Activated T-cell treated with anti-CD3 and anti-CD28 coated beads, Interleukin-2, amount 50 U/mL, for 24 hours (primary cell): ENCODE results near the gene GPC1.
"Not testable (repeated sequence)": the region's sequence is repeated elsewhere in the genome, so short reads cannot be mapped to it uniquely, and the experiment has no call there.

Experiments
- DNase-seq: peaks from one replicate; pipeline ENCODE4 v3.0.0-alpha.2; 2020
- H3K27ac Mint-ChIP-seq: 2 replicates; pipeline ENCODE4 v1.8.0; 2020; ENCODE audit warnings: mild to moderate bottlenecking, mixed read lengths
- H3K27me3 Mint-ChIP-seq: 2 replicates; pipeline ENCODE4 v1.8.0; 2020; ENCODE audit warnings: mixed read lengths
- H3K36me3 Mint-ChIP-seq: 2 replicates; pipeline ENCODE4 v1.8.0; 2020; ENCODE audit warnings: low read depth, mixed read lengths
- H3K4me1 Mint-ChIP-seq: 2 replicates; pipeline ENCODE4 v1.8.0; 2020; ENCODE audit warnings: low read depth, mixed read lengths
- H3K4me3 Mint-ChIP-seq: 2 replicates; pipeline ENCODE4 v1.8.0; 2020; ENCODE audit warnings: mild to moderate bottlenecking, moderate library complexity, mixed read lengths
- H3K9me3 Mint-ChIP-seq: 2 replicates; pipeline ENCODE4 v1.8.0; 2020; ENCODE audit warnings: mixed read lengths

The GPC1 gene

DNA sequence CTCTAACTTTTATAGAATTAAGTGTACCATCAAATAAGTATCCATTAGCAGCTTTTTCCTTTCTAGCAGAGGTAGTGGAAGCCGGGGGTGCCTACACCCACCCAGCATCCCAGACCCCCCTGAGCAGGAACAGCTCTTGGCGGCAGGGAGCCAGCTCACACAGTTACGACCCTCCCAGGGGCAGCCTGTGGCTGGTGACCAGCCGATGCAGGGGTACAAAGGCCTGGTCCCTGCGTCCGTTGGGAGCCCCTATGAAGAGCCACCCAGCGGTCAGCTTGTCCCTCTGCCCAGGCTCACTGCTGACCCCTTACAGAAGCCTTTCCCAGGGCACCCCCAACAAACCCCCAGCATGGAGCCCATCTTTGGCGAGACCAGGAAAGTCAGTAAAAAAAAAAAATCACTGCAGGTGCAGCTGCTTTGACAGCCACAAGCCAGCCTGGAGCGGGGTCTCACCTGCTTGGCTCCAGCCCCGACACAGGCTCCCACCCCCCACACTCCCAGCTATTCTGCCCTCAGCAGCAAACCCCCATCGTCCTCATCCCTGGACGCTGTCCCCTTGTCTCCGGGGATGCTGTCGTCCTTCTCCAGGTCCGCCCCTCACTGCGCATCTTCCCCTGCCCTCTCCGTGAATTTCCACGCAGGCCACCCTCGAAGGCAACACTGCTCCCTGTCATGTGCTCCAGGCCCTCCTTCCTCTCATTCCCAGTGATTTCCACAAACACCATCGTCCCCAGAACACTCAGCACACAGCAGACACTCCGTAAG, 43.1 kb downstream of the GPC1 start:
- Mint-ChIP-seq H3K4me3 (no peak overlapping the region), H3K36me3 (peaks cover 20% of the 10 kb centered on the region), H3K9me3 (peaks cover 13% of the 10 kb centered on the region), H3K4me1 (no peaks in the 10 kb centered on the region), H3K27ac (no peak overlapping the region), H3K27me3 (no peaks in the 10 kb centered on the region)
- DNase-seq: no peak

DNA sequence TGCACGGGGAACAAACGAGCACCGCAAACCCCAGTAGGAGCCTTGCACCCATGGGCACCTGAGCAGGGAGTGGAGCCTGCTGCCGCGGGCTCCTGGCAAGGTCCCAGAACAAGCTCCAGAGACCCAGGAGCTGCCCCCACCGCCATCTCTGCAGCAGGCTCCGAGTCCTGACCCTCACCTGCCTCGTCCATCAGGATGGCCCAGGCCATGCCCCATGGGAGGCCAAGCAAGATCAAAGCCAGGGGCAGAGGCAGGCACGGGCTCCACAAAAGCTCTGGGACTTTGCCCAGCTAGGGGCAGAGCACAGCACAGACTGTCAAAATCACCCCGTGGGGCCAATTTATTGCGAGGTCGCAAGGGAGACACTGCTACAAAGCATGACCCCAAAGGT, 43.6 kb downstream of the GPC1 start:
- H3K27me3 Mint-ChIP-seq: no peaks in the 10 kb centered on the region
- H3K9me3 Mint-ChIP-seq: peaks cover 10% of the 10 kb centered on the region
- H3K36me3 Mint-ChIP-seq: peaks cover 17% of the 10 kb centered on the region
- no peak overlapping the region for H3K27ac Mint-ChIP-seq
- DNase-seq: no peak
- no peaks in the 10 kb centered on the region for H3K4me1 Mint-ChIP-seq
- no peak overlapping the region for H3K4me3 Mint-ChIP-seq

DNA sequence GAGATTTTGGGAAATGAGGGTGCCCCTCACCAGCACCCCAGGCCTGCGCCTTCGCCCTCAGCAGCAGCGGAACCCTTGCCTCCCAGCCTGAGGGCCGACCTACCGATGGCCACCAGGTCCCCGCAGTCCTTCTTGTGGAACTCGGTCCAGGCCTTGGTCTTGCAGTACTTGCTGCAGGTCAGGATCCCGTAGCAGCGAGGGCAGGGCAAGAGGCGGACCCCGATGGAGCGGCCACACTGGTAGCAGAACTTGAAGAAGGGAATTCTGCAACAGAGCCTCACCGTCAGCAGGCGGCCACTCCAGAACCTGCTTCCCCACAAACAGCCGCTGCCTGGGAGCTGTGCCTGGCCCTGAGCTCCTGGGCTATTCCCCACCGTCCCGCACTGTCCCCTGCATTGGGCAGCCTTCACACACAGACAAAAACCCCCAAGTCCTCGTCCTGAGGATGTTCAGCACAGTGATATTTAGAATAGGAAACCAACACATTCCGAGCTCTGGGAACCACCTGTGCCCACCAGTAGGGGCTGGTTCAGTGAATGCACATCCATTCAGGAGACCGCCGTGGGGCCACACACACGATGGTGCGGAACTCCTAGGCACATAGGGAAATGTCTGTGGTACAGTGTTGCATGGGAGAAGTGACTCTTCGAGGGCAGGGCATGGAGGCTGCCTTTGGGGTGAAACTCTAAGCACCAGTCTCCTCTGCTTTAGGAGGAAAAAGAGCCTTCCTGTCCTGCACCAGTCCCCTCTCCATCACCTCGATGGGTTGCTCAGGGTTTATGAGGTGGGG, 45.6 kb downstream of the GPC1 start:
- H3K27ac Mint-ChIP-seq: no peak overlapping the region

DNA sequence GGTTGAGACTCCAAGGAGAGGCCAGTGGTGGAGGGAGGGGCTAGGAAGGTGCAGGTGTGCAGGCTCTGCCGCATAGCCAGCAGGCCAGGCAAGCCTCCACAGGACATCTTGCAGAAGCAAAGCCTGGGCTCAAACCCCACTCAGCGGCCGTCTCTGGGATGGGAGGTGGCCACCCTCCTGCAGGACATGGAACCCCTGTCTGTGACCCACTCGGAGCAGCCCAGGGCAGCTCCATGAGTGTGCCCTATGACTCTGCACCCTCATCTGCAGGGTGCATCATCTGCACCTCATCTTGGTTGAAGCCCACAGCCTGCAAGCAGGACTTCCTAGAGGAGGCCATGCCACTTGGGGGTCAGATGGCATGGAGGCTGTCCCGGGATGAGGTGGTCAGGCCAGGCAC, 46.3 kb downstream of the GPC1 start:
- H3K4me3 Mint-ChIP-seq: no peak overlapping the region
- no peak for DNase-seq
- no peaks in the 10 kb centered on the region for H3K9me3 Mint-ChIP-seq
- H3K27ac Mint-ChIP-seq: no peak overlapping the region
- H3K27me3 Mint-ChIP-seq: no peaks in the 10 kb centered on the region
- no peaks in the 10 kb centered on the region for H3K4me1 Mint-ChIP-seq
- peaks cover 6% of the 10 kb centered on the region for H3K36me3 Mint-ChIP-seq

More for the DNA sequence above, 45.6 kb downstream of the GPC1 start:
- peak; percentile 16 for DNase-seq
- Mint-ChIP-seq H3K9me3 (peaks cover 5% of the 10 kb centered on the region), H3K27me3 (no peaks in the 10 kb centered on the region), H3K4me3 (no peak overlapping the region), H3K36me3 (peaks cover 12% of the 10 kb centered on the region), H3K4me1 (no peaks in the 10 kb centered on the region)

DNA sequence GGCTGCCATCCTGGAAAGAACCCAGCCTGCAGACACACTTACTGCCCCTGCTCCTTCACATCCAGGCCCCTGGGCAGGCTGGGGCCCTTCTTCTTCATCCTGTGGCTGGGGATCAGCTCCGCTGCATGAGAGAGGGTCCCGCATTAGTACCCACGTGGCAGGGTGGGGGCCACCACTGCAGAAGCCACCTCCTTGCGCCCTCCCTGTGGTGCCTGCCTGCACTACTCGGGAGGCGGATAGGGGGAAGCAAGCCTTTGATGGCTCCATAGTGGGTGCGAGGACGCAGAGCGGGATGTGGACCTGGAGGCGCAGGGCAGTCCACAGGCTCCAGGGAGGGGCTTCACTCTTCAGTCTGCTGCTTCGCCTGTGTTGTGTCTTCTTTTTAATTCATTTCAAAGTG, 46.7 kb downstream of the GPC1 start:
- Mint-ChIP-seq H3K9me3 (peaks cover 3% of the 10 kb centered on the region), H3K4me3 (no peak overlapping the region), H3K36me3 (peaks cover 8% of the 10 kb centered on the region), H3K4me1 (no peaks in the 10 kb centered on the region), H3K27me3 (no peaks in the 10 kb centered on the region), H3K27ac (no peak overlapping the region)
- DNase-seq: peak; percentile 25

DNA sequence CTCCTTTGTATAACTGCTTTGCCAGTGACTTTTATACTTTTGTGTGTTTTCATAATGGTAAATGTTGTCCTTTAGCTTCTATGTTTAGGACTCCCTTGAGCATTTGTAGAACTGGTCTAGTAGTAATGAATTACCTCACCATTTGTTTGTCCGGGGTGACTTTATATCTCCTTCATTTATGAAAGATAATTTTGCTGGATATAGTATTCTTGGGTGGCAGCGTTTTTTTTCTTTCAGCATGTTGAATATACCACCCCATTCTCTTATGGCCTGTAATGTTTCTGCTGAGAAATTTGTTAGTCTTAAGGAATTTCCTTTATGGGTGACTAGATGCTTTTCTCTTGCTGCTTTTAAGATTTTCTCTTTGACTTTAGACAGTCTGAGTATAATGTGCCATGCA, 56.0 kb downstream of the GPC1 start:
- Mint-ChIP-seq H3K27me3 (no peaks in the 10 kb centered on the region), H3K36me3 (peaks cover 37% of the 10 kb centered on the region), H3K27ac (no peak overlapping the region), H3K9me3 (peaks cover 45% of the 10 kb centered on the region), H3K4me3 (no peak overlapping the region), H3K4me1 (no peaks in the 10 kb centered on the region)
- DNase-seq: no peak

DNA sequence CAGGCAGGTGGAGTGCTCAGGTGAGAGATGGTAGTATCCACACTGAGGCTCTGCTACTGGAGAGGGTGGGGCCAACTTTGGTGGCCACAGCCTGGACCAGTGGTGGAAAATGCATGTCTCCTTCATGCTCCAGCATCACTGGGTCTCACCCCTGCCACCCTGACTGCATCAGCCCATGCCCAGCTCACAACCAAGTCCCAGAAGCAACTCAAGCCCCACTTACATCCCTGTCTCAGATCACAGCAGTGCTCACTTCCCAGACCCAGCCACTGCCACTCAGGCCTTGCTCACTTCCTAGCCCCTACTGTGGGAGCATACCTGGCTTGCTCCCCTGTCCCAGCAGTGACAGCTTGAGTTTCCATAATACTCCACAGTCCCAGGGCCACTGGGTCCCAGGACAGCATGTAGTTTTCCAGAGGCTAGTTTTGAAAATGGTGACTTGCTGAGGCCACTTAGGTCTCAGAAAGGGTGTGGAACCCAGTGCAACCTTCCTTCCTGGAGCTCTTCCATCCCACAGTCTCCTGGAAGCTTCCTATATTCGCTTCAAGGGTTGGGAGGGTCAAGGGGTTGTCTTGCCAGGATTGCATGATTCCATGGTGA, 58.8 kb downstream of the GPC1 start:
- Mint-ChIP-seq H3K4me3 (no peak overlapping the region), H3K4me1 (no peaks in the 10 kb centered on the region), H3K9me3 (peaks cover 26% of the 10 kb centered on the region), H3K36me3 (peaks cover 49% of the 10 kb centered on the region), H3K27ac (no peak overlapping the region), H3K27me3 (no peaks in the 10 kb centered on the region)
- DNase-seq: no peak

DNA sequence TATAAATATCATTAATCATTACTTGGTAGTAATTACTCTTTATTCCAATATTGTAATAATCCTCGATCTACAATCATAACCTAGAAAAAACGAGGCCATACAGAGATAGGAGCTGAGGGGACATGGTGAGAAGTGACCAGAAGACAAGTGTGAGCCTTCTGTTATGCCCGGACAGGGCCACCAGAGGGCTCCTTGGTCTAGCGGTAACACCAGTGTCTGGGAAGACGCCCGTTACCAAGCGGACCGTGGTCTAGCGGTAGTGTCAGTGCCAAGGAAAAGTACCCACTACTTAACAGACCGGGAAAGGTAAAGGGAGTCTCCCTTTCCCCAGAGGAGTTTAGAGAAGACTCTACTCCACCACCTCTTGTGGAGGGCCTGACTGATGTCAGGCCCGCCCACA, 59.5 kb downstream of the GPC1 start:
- Mint-ChIP-seq H3K9me3 (peaks cover 20% of the 10 kb centered on the region), H3K36me3 (peaks cover 54% of the 10 kb centered on the region)
- H3K4me3 Mint-ChIP-seq, H3K27ac Mint-ChIP-seq, H3K4me1 Mint-ChIP-seq, H3K27me3 Mint-ChIP-seq: not testable (repeated sequence)
- DNase-seq: peak; percentile 27

DNA sequence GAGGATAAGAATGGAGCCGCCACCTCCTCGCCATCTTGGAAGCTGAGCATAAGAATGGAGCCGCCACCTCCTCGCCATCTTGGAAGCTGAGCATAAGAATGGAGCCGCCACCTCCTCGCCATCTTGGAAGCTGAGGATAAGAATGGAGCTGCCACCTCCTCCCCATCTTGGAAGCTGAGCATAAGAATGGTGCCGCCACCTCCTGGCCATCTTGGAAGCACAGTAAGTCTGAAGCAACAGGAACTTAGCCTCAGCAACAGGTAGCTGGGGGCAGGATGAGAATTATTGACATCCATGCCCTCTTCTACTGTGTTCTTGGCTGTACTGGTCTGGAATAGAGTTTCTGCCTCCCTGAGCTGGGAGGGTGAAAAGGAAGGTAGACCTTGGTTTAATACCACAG, 61.6 kb downstream of the GPC1 start:
- not testable (repeated sequence) for H3K4me3 Mint-ChIP-seq, H3K9me3 Mint-ChIP-seq, DNase-seq, H3K4me1 Mint-ChIP-seq, H3K27me3 Mint-ChIP-seq, H3K27ac Mint-ChIP-seq
- peaks cover 67% of the 10 kb centered on the region for H3K36me3 Mint-ChIP-seq

DNA sequence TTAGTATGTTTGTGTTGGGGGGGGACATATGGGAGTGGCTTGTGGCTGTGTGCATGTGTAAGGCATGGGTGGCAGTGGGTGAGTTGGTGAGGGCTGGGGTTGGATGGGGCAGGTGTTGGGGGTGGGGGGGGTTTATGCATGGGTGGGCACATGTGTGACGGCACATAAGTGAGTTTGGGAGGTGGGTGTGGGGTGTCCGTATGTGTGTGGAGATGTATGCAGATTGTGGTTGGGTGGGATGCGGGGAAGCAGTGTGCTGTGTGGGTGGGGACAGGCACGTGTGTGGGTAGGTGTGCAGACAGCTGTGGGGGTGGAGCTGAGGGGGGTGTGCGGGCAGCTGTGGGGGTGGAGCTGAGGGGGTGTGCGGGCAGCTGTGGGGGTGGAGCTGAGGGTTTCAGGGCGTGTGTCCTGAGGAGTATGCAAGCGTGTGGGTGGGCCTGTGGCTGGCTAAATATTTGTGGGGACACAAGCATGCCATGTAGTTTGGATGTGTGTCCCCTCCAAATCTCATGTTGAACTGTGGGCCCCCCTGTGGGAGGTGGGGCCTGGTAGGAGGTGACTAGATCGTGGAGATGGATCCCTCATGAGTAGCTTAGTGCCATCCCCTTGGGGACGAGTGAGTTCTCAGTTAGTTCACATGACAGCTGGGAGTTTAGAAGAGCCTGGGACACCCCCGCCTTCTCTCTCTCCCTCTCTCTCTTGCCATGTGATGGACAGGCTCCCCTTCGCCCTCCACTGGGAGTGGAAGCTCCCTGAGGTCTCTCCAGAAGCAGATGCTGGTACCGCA, 62.9 kb downstream of the GPC1 start:
- H3K4me1 Mint-ChIP-seq: no peaks in the 10 kb centered on the region
- H3K9me3 Mint-ChIP-seq: no peaks in the 10 kb centered on the region
- peaks cover 68% of the 10 kb centered on the region for H3K36me3 Mint-ChIP-seq
- no peaks in the 10 kb centered on the region for H3K27me3 Mint-ChIP-seq
- no peak overlapping the region for H3K4me3 Mint-ChIP-seq
- no peak overlapping the region for H3K27ac Mint-ChIP-seq
- DNase-seq: no peak

DNA sequence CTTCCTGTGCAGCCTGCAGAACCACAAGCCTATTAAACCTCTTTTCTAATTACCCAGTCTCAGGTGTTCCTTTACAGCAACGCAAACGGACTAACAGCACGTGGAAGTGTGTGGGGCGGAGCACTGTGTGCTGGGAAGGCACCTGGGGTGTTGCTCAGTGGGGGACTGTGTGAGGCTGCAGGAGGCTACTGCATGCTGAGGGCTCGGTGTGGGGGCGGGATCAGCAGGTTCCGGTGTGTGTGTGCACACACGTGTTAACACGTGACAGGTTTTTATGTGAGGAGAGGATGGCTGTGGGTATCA, 63.4 kb downstream of the GPC1 start:
- Mint-ChIP-seq H3K27me3 (no peaks in the 10 kb centered on the region), H3K4me3 (no peak overlapping the region), H3K27ac (no peak overlapping the region), H3K4me1 (no peaks in the 10 kb centered on the region), H3K9me3 (no peaks in the 10 kb centered on the region), H3K36me3 (peaks cover 65% of the 10 kb centered on the region)
- no peak for DNase-seq

DNA sequence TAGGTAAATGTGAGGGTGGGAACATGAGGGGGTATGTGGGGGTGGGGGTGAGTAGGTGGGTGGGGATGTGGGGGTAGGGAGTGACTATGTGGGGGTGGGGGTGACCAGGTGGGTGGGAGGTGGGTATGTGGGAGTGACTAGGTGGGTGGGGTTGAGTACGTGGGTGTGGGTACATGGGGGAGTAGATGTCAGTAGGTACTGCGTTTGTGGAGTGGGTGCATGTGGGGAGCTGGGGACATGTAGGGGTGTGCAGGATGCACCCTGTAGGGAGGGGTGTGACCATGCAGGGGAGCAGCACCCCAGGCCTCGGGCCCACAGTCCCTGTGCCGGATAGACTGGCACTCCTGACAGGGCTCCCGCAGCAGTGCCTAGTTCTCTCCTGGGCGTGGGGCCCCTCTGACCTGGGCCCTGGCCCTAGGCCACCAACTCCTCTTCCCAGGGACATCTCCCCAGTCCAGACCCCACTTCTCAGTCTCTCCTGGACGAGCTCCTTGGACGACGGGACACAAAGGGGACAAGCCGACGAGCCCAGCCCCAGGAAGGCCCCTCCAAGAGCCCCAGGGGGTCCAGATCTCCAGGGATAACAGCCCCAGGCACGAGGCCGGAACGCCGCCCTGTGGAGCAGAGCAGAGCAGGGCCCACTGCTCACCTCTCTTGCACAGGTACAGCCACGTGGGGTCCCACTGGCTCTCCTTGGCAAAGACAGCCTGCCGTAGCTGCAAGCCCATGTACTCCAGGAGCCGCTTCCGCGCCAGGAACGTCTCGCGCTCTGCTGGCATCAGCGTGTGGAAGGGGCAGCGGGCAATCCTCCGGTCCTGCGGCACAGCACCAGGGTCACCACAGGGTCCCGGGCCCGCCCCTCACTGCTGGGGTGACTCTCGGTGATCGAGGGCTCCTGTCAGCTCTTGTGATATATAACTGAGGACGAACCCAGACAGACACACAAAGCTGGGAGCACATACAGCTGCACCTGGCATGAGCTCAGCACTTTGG, 64.1 kb downstream of the GPC1 start:
- H3K4me1 Mint-ChIP-seq: no peaks in the 10 kb centered on the region
- peaks cover 64% of the 10 kb centered on the region for H3K36me3 Mint-ChIP-seq
- no peak overlapping the region for H3K27ac Mint-ChIP-seq
- H3K9me3 Mint-ChIP-seq: no peaks in the 10 kb centered on the region
- peak; percentile 23 for DNase-seq
- no peaks in the 10 kb centered on the region for H3K27me3 Mint-ChIP-seq
- no peak overlapping the region for H3K4me3 Mint-ChIP-seq

DNA sequence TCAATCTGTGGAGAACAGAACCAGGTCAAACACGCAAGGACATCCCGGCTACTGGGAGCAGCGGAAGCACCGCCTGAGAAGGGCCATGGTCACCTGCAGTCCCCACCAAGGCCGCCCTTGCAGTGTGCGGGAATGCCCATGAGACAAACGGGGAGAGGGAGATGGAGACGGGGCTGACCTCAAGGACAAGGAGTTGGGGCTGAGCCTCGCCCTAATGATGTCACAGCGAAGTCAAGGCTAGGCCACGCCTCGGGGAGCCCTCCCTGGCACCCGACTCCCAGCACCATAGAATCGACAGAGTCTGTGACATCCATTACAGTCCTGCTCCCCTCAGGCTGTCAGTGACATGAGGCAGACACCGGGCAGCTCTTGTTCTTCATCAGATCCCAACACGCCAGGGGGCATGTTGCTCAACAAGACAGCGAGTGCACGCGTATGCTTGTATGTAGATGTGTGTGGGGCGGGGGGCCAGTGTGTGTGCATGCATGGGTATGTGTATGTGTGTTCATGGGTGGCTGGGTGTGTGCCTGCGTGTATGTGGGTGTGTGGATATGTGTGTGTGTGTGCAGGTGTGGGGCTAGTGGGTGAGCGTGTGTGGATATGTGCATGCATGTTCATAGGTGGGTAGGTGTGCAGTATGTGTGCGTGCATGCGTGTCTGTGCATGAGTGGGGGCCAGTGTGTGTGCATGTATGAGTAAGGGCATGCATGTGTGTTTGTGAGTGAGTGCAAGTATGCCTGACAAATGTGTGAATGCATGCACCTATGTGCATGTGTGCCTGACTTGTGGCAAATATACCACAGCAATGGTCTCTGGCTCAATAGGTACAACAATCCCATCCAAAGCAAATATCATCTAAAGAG, 65.3 kb downstream of the GPC1 start:
- H3K4me1 Mint-ChIP-seq: no peaks in the 10 kb centered on the region
- H3K36me3 Mint-ChIP-seq: peaks cover 66% of the 10 kb centered on the region
- no peak overlapping the region for H3K4me3 Mint-ChIP-seq
- H3K27me3 Mint-ChIP-seq: no peaks in the 10 kb centered on the region
- H3K9me3 Mint-ChIP-seq: no peaks in the 10 kb centered on the region
- DNase-seq: no peak
- no peak overlapping the region for H3K27ac Mint-ChIP-seq
